ENCODE results near the gene PRRC2A. TPM values are rescaled to one million over a fixed set of nuclear protein-coding genes. Genes with fewer than 3 reads are reported as not detected.

Gene PRRC2A
- total RNA-seq, 1 donor from 2014 or later: 90.6 TPM

DNA sequence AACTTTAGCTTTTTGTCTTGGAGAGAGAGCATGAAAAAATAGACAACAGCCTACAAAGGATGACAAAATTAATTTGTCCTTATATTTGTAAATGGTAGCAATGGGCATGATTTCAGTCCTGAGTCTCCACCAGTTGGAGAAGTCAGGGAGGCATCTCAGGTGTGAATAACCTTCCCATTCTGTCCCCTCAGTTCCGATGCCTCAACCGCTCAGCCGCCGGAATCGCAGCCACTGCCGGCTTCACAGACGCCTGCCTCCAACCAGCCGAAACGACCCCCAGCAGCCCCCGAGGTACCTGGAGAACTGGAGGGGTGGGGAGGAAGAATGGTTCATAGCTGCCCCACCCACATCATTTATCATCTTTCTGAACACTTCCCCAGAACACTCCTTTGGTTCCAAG is 3.6 kb downstream of the PRRC2A start:
- DNase-seq (ENCODE audit: low read depth): no peak

DNA sequence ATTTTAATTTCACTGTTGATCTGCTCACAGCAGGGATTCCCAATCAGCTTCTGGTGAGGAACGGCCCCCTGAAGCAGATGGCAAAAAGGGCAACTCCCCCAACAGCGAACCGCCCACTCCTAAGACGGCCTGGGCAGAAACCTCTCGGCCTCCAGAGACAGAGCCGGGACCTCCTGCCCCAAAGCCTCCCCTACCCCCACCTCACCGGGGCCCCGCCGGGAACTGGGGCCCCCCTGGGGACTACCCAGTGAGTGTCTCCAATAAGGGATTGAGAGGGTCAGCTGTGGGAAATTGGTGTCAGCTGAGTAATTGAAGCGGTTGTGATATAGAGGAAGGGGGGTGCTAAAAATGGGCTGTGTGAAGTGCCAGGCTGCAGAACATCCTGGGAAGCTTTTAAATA is 6.4 kb downstream of the PRRC2A start:
- DNase-seq (ENCODE audit: low read depth): no peak

DNA sequence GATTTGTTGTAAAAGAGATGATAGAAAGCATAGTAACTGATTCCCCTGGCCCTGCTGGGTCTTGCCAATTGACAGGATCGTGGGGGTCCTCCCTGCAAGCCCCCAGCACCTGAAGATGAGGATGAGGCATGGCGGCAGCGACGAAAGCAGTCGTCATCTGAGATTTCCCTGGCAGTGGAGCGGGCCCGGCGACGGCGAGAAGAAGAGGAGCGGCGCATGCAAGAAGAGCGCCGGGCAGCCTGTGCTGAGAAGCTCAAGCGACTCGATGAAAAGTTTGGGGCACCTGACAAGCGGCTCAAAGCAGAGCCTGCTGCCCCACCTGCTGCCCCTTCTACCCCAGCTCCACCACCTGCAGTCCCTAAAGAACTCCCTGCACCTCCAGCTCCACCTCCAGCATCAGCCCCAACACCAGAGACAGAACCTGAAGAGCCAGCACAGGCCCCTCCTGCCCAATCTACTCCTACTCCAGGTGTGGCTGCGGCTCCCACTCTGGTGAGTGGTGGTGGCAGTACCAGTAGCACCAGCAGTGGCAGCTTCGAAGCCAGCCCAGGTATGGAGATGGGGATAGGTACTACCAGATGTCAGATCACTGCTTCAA is 7.3 kb downstream of the PRRC2A start:
- DNase-seq (ENCODE audit: low read depth): no peak

DNA sequence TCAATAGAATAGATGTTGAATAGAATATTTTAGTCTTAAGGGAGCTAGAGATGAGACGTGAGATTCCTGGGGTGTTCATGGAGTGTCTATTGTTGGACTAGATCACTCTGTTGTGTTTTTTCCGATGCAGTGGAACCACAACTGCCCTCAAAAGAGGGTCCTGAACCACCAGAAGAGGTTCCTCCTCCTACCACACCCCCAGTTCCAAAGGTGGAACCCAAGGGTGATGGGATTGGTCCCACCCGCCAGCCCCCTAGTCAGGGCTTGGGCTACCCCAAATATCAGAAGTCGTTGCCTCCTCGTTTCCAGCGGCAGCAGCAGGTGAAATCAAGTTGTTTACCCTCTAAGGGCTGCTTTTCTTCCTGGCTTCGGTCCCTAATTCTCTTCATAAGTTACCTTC is 8.5 kb downstream of the PRRC2A start:
- DNase-seq (ENCODE audit: low read depth): no peak

DNA sequence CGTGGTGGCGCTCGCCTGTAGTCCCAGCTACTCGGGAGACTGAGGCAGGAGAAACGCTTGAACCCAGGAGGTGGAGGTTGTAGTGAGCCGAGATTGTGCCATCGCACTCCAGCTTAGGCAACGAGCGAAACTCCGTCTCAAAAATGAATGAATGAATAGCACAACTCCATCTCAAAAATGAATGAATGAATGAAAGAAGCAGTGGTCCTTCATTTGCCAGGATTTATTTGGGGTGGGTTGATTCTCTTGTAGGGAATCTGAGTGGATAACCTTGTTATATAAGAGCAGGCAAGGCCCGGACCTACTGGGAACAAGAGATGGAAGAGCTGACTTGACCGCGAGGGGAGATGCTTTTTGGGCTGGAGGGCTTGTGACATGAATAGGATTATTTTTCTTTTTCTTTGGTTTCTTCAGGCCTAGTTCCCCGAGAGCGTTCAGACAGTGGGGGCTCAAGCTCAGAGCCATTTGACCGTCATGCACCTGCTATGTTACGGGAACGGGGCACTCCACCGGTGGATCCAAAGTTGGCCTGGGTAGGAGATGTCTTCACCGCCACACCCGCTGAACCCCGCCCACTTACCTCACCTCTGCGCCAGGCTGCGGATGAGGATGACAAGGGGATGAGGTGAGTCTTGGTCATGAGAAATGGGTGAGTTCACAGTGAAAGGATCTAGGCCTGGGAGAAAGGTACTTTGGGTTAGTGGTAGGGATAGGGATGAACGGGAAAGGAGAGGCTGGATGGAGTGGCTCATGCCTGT is 9.8 kb downstream of the PRRC2A start:
- no peak for DNase-seq (ENCODE audit: low read depth)

DNA sequence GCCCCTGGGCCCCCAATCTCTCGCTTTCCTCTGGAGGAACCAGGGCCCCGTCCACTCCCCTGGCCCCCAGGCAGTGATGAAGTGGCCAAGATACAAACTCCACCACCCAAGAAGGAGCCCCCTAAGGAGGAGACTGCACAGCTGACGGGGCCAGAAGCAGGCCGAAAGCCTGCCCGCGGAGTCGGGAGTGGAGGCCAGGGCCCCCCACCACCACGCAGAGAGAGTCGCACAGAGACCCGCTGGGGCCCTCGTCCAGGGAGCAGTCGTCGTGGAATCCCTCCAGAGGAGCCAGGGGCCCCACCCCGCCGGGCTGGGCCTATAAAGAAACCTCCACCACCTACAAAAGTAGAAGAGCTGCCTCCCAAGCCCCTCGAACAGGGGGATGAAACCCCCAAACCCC is 10.7 kb downstream of the PRRC2A start:
- DNase-seq (ENCODE audit: low read depth): no peak

DNA sequence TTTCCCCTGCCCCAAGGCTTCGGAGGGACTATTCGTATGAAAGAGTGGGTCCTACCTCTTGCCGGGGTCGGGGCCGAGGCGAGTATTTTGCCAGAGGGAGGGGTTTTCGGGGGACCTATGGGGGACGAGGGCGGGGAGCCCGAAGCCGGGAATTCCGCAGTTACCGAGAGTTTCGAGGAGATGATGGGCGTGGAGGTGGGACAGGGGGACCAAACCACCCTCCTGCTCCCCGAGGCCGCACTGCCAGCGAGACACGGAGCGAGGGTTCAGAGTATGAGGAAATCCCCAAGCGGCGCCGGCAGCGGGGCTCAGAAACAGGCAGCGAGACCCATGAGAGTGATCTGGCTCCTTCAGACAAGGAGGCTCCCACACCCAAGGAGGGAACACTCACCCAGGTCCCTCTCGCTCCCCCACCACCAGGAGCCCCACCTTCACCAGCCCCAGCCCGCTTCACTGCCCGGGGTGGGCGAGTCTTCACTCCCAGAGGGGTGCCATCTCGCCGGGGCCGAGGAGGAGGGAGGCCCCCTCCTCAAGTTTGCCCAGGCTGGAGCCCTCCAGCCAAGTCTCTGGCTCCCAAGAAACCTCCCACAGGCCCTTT is 11.3 kb downstream of the PRRC2A start:
- DNase-seq (ENCODE audit: low read depth): no peak

DNA sequence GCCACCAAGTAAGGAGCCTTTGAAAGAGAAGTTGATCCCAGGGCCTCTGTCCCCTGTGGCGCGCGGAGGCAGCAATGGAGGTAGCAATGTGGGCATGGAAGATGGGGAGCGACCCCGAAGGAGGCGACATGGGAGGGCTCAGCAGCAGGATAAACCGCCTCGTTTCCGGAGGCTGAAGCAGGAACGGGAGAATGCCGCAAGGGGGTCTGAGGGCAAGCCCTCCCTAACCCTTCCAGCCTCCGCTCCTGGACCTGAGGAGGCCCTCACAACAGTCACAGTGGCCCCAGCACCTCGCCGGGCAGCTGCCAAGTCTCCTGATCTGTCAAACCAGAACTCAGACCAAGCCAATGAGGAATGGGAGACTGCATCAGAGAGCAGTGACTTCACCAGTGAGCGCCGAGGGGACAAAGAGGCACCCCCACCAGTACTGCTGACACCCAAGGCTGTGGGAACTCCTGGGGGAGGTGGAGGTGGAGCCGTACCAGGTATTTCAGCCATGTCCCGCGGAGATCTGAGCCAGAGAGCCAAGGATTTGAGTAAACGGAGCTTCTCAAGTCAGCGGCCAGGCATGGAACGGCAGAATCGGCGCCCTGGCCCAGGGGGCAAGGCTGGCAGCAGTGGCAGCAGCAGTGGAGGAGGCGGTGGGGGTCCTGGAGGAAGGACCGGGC is 11.9 kb downstream of the PRRC2A start:
- no peak for DNase-seq (ENCODE audit: low read depth)

DNA sequence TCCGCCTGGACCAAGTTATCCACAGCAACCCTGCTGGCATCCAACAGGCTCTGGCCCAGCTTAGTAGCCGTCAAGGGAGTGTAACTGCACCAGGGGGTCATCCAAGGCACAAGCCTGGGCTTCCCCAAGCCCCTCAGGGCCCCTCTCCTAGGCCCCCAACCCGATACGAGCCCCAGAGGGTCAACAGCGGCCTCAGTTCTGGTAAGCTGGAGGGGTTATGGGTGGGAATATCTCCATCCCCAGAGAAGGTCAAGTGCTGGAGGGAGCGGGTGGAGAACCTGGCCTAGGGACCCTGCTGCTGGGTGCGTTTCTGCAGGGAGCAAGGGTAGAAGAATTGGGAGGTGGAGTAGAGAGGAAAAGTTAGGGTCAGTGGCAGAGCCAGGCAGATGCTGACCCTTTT is 12.9 kb downstream of the PRRC2A start:
- no peak for DNase-seq (ENCODE audit: low read depth)

DNA sequence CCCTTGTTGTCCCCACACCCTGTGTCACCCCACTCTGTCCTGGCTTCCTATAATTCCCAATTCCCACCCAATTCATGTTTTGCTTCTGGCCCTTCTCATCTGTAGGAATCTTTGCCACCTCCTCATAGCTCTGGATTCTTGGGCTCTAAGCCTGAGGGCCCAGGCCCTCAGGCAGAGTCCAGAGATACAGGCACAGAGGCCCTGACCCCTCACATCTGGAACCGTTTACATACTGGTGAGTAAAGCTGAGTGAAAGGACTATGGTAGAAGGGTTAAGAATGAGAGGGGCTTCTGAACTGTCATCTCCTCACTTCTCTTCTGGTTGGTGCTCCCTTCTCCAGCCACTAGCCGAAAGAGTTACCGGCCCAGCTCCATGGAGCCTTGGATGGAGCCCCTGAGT is 13.6 kb downstream of the PRRC2A start:
- no peak for DNase-seq (ENCODE audit: low read depth)

DNA sequence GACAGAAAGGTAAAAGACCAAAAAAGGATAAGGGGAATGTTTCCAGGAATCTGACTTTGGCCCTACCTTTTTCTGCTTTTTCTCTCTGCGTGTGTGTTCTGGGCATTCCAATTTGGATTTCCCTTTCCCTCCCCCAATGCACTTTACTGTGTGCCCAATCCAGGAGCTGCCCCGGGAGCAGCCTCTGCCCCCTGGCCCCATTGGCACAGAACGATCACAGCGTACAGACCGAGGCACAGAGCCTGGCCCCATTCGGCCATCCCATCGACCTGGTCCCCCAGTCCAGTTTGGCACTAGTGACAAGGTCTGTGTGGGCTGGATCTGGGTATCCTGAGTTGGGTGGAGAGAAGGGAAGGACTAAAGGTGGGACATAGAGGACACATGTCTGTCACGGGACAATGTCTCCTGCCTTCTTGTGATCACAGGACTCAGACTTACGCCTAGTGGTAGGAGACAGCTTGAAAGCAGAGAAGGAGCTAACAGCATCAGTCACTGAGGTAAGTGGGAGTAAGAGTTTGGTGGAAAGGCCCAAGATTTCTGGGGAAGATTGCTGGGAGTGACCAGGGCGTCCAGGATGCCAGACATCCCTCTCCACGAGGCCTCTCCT is 14.6 kb downstream of the PRRC2A start:
- no peak for DNase-seq (ENCODE audit: low read depth)

DNA sequence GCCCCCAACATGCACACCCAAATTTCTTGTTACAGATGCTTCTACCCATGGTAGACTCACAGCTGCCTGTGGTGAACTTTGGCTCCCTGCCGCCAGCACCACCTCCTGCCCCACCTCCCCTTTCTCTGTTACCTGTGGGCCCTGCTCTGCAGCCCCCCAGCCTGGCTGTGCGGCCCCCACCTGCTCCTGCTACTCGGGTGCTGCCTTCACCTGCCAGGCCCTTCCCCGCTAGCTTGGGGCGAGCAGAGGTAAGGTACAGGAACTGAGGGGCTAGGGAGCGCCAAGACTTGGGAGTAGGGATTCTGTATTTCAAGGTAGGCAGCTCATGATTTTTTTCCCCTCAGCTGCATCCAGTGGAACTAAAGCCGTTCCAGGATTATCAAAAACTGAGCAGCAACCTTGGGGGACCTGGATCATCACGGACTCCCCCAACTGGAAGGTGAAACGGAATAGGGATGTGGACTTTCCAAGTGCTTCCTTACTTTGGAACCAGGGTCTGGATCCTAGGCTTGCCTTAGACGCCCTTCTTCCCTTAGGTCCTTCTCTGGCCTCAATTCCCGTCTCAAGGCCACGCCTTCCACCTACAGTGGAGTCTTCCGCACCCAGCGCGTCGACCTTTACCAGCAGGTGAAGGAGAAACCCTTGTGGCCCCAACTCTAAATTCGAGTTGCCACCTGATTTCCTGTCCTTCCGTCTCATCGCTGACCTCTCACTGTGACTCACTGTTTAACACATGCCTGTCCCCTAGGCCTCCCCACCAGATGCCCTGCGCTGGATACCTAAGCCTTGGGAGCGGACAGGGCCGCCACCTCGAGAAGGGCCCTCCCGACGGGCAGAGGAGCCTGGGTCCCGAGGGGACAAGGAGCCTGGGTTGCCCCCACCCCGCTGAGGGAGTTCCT is 16.4 kb downstream of the PRRC2A start:
- no peak for DNase-seq (ENCODE audit: low read depth)

DNA sequence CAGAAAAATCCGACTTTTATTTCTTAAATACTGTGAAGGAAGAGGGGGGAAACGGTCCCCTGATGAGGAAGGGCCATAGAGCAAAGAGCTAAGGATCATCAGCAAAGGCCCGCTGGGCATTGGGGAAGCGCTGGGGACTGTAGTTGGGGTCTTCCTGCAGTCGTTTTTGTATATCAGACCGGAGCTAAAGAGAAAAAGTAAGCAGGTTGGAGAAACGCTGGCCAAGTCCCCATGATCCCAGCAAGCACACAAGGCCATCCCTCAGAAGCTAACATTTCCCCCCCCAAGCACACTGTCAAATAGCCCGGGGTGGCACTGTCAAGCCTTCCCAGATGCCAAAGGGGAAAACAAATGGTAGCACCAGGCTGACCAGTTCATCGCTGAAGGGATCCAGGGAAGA is 18.5 kb downstream of the PRRC2A start:
- DNase-seq (ENCODE audit: low read depth): no peak

DNA sequence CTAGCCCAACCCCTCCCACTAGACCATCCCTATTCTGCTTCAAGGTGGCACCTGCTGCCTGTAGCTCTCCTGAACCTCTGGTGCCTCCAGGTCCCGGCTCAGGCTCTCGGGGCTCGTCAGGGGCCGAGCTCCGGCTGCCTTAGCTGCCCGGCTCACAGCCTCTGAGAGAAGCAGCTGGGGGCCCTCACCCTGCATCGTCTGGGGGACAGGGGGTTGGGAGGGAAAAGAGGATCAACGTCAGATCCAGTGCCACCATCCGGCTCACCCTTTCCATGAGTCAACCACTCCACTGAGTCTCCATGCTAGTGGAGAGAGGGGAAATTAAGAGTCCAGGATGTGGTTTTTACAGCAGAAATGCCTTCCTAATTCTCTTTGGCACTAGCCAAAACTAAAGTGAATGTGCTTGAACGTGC is 18.9 kb downstream of the PRRC2A start:
- DNase-seq (ENCODE audit: low read depth): no peak

DNA sequence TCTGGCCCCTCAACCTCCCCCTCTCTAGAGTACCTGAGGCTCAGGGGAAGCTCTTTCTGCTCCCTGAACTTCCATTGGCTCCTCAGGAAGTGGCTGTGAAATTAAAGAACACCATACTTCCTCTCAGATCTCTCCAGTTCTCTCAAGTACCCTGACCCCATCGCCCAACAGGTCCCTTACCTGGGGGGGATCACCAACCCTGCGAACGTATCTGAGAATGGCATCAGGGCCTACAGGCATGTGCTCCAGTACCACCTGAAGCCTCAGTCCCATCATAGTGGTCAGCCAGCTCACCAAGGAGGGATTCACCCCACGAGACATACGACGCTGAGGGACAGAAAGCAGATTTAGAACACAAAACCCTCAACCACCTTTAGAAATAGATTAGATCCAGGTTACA is 20.1 kb downstream of the PRRC2A start:
- DNase-seq (ENCODE audit: low read depth): no peak

DNA sequence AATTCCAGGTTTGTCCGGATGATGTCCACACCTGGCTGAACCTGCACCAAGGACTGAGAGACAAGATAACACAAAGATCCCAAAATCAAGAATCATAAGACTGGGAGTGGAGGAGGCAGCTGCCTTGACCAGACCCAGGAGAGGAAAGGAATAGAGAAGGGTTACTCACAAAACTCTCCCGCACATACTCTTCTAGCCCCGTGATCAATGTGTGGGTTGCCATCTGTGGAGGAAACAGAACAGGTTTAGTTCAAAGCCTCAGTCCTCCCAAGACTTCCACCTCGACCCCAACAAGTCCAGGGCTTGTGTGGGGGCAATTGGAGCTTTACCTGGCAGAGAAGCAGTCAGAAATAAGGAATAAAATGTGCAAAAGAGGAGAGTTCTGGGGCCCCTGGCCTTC is 20.9 kb downstream of the PRRC2A start:
- DNase-seq (ENCODE audit: low read depth): no peak

DNA sequence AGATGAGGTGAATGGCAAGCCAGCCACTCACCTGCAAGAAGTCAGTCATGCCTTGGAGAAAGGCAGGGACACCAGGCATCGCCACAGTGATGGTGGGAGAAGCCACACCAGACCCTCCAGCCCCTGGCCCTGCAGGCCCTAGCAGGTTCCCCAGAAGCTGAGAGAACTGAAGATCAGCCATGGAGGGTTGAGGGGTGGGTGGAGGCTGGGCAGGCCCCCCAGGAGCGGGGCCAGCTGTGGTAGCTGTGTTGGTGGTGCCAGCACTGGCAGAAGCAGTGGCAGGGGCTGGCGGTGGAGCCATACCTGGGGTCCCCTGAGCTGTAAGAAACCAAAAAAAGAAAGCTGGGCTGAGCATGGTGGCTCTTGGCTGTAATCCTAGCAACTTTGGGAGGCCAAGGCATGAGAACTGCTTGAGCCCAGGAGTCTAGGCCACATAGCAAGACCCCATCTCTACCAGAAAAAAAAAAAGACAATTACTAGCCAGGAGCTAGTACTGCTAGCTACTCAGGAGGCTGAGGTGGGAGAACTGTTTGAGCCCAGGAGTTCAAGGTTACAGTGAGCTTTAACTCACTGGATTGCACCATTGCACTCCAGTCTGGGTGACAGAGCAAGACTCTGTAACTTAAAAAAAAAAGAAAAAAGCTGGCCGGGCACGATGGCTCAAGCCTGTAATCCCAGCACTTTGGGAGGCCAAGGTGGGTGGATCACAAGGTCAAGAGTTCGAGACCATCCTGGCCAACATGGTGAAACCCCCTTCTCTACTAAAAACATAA is 22.5 kb downstream of the PRRC2A start:
- DNase-seq (ENCODE audit: low read depth): no peak

DNA sequence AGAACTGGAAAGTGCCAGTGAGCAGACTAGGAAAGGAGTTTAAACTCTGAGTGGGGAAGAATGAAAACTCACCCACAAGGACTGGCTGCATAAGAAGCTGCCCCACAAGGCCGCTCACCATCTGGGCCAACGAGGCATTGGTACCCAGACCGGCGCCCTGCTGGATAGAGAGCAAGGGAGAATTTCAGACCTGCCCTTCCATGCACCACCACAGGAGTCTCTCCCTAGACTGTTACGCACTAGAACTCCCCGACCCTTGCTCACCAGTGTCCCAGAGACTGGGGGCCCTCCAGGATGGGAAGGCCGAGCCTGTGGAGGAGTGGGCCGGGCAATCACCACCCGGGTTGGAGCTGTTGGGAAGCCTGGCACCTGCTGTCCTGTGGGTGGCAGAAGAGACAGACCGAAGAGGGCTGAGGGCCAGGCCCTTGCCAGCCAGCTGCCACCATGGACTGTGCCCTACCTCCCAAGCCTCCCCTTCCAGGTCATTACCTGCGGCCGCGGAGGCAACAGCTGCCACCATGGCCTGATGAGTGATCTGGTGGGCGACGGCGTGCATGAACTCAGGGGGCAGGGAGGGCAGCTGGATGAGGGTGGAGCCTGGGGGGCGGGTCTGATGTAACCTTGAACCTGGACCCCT is 23.4 kb downstream of the PRRC2A start:
- no peak for DNase-seq (ENCODE audit: low read depth)

DNA sequence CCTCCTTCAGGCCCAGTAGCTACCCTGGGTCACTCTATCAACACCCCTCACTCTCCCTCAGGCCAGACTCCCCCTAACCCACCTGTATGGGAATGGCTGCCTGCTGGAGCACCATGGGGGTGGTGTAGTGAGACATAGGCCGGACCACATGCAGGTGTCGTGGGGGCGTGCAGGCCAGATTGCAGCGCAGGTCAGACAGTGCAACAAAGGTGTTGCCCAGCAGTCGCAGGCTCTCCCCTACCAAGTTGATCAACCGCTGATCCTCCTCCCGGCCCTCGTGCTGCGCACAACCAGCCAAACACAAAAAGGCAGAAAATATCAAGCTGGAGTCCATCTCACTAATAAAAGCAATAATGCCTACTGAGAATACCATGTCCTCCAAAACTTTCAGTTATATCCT is 24.8 kb downstream of the PRRC2A start:
- no peak for DNase-seq (ENCODE audit: low read depth)

DNA sequence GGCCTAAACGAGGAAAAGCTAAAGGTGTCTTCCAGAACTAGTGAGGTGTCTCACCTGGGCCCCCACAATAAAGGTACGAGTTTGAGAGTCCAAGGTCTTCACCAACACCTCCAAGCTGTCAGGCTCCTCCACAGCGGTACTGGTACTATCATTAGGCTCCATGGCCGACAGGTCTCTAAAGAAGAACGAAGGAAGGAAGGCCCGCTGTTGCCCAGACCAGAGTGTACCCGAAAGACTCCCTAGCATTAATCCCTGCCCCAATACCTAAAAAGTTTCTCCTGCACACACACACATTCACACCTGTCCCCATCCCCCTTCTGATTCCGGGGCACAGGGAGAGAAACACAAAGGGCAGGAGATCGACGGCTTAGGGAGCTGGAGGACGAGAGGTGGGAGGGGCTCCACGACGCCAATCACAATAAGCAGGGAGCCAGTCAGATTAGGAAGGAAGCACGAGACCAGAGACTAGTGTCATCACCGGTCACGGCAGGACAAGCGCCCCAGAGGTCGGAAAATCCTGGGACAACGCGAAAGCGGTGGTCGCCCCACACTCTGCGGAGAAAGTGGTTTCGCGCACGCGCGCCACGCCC is 31.2 kb downstream of the PRRC2A start:
- DNase-seq (ENCODE audit: low read depth): peak; percentile 67

Data from renal cortical epithelial cell (primary cell).